Lung (tissue), 16 donors: ENCODE results near the gene RPLP1. TPM values are rescaled to one million over a fixed set of nuclear protein-coding genes. Genes with fewer than 3 reads are reported as not detected.
A peak's percentile ranks its signal among the peaks of the same experiment; 100 is the strongest.

ENCODE experiments used
- ATAC-seq: fragments of 200-7000 bp; cut with Tn5 transposase; one replicate; pipeline ENCODE4 v1.9.1; 2020; ENCODE audit warnings: moderate number of reproducible peaks; ENCODE audit not compliant: insufficient read depth, low FRiP score
- DNase-seq, 3 donors: peaks; one replicate each; pipeline ENCODE4 v3.0.0-alpha.2; 2013 to 2017
- H3K27ac ChIP-seq, 2 donors: one replicate each; pipeline ENCODE4 v1.5.1; 2013; ENCODE audit warnings: mild to moderate bottlenecking in 2 of 2, moderate library complexity in 2 of 2, control low read depth in 1 of 2, inconsistent platforms in 1 of 2, low read depth in 1 of 2, low read length in 1 of 2
- H3K27me3 ChIP-seq, 3 donors: one replicate each; pipeline ENCODE4 v1.5.1; 2013; ENCODE audit warnings: low read length in 2 of 3; ENCODE audit not compliant: control insufficient read depth in 3 of 3, insufficient read depth in 3 of 3
- H3K36me3 ChIP-seq, 4 donors: one replicate each; pipeline ENCODE4 v1.5.1; 2013; ENCODE audit warnings: low read length in 4 of 4, mild to moderate bottlenecking in 1 of 4, moderate library complexity in 1 of 4; ENCODE audit not compliant: control insufficient read depth in 4 of 4, insufficient read depth in 4 of 4
- H3K4me1 ChIP-seq, 5 donors: one replicate each; pipeline ENCODE4 v1.5.1; 2013; ENCODE audit warnings: low read length in 5 of 5, mild to moderate bottlenecking in 2 of 5, moderate library complexity in 1 of 5; ENCODE audit not compliant: control insufficient read depth in 5 of 5, insufficient read depth in 5 of 5
- H3K4me3 ChIP-seq: one replicate; pipeline ENCODE4 v1.5.1; 2013; ENCODE audit warnings: mild to moderate bottlenecking, control low read depth, moderate library complexity
- H3K9ac ChIP-seq, 2 donors: one replicate each; pipeline ENCODE4 v1.5.1; 2013; ENCODE audit warnings: low read length in 2 of 2, control low read depth in 1 of 2; ENCODE audit not compliant: insufficient read depth in 1 of 2
- H3K9me3 ChIP-seq, 4 donors: one replicate each; pipeline ENCODE4 v1.5.1; 2013; ENCODE audit warnings: low read length in 3 of 4, mild to moderate bottlenecking in 1 of 4, moderate library complexity in 1 of 4; ENCODE audit not compliant: control insufficient read depth in 4 of 4, insufficient read depth in 3 of 4
- CTCF ChIP-seq: IDR thresholded peaks from 2 replicates; pipeline ENCODE4 v1.5.1; 2012; ENCODE audit warnings: mild to moderate bottlenecking; ENCODE audit errors: control extremely low read depth, extremely low read depth
- WGBS, 2 donors: extraction: QIAGEN DNeasy Blood & Tissue Kit; methylation state at CpG; one replicate each; pipeline ENCODE4 v1.1.7; 2013; 5-methylcytosine and 5-hydroxymethylcytosine counted together
- long read RNA-seq, 5 donors: transcript quantifications; one replicate each; lab custom pipeline, GENCODE V29; 2026
- polyA plus RNA-seq, 2 donors: library from polyadenylated mRNA; stranded (reverse); fragments of 200-250 nt; gene quantifications; one replicate each; pipeline ENCODE4 v1.2.1, GENCODE V29; 2013
- total RNA-seq, 2 donors: library from RNA; depleted of rRNA in 1 of 2; stranded (reverse); fragments of >200 nt in 1 of 2; gene quantifications; one replicate each; pipeline ENCODE4 v1.2.1, GENCODE V29; 2014 to 2021
- donor health status: control.
- donor health status: control.
- donor health status: Bipolar disorder and iron deficiency.
- donor health status: healthy.
- donor health status: DM: yes; HTN: yes; CAD: no.

Gene RPLP1
- 1,000 to 10,000 TPM in 1 of 2 donors, 100 to 1,000 TPM in 1; 201 to 1,944 TPM for total RNA-seq
- 1,000 to 10,000 TPM; 1,145 to 2,405 TPM for polyA plus RNA-seq
- long read RNA-seq, donor 1, transcript RPLP1-201 (4 exons, 1,197 nt), result major isoform, 2,525 of 2,991 reads
- long read RNA-seq, donor 1, transcript RPLP1-204 (3 exons, 940 nt), result minor isoform, 41 of 2,991 reads
- long read RNA-seq, donor 1, transcript RPLP1-202 (3 exons, 445 nt), result minor isoform, 45 of 2,991 reads
- long read RNA-seq, donor 1, partial matches to known transcripts, result 226 of 2,991 reads
- long read RNA-seq, donor 1, other reads (novel, unspliced or antisense), result 153 of 2,991 reads
- long read RNA-seq, donor 2, transcript RPLP1-204 (3 exons, 940 nt), result minor isoform, 38 of 1,721 reads
- long read RNA-seq, donor 2, transcript RPLP1-202 (3 exons, 445 nt), result minor isoform, 44 of 1,721 reads
- long read RNA-seq, donor 2, transcript RPLP1-201 (4 exons, 1,197 nt), result major isoform, 1,462 of 1,721 reads
- long read RNA-seq, donor 2, partial matches to known transcripts, result 89 of 1,721 reads
- long read RNA-seq, donor 2, other reads (novel, unspliced or antisense), result 88 of 1,721 reads
- long read RNA-seq, donor 3, transcript RPLP1-202 (3 exons, 445 nt), result minor isoform, 46 of 1,892 reads
- long read RNA-seq, donor 3, transcript RPLP1-204 (3 exons, 940 nt), result minor isoform, 32 of 1,892 reads
- long read RNA-seq, donor 3, transcript RPLP1-201 (4 exons, 1,197 nt), result major isoform, 1,618 of 1,892 reads
- long read RNA-seq, donor 3, partial matches to known transcripts, result 117 of 1,892 reads
- long read RNA-seq, donor 3, other reads (novel, unspliced or antisense), result 79 of 1,892 reads
- long read RNA-seq, donor 4, transcript RPLP1-202 (3 exons, 445 nt), result minor isoform, 45 of 1,982 reads
- long read RNA-seq, donor 4, transcript RPLP1-201 (4 exons, 1,197 nt), result major isoform, 1,657 of 1,982 reads
- long read RNA-seq, donor 4, transcript RPLP1-204 (3 exons, 940 nt), result minor isoform, 60 of 1,982 reads
- long read RNA-seq, donor 4, partial matches to known transcripts, result 136 of 1,982 reads
- long read RNA-seq, donor 4, other reads (novel, unspliced or antisense), result 84 of 1,982 reads
- long read RNA-seq, donor 5, transcript RPLP1-204 (3 exons, 940 nt), result minor isoform, 50 of 3,707 reads
- long read RNA-seq, donor 5, transcript RPLP1-201 (4 exons, 1,197 nt), result major isoform, 3,116 of 3,707 reads
- long read RNA-seq, donor 5, transcript RPLP1-202 (3 exons, 445 nt), result minor isoform, 52 of 3,707 reads
- long read RNA-seq, donor 5, partial matches to known transcripts, result 277 of 3,707 reads
- long read RNA-seq, donor 5, other reads (novel, unspliced or antisense), result 212 of 3,707 reads

GRCh38 chr15:69452692-69453521 is at the start of gene RPLP1:
Gene RPLP1, plus strand, starts transcription at chr15:69452818. Its CDS starts 131 bp downstream, at chr15:69452949.
- ATAC-seq, result peak; percentile 92
- TF ChIP-seq CTCF, result no peak

GRCh38 chr15:69403594-69403993 is 49.0 kb upstream of the RPLP1 start:
- no peaks in the 10 kb centered on the region for H3K4me1 ChIP-seq
- no peak overlapping the region for H3K4me3 ChIP-seq
- ATAC-seq (no peak), DNase-seq (peak in 1 of 3 donors; percentile 26)
- TF ChIP-seq CTCF, result no peak
- H3K27me3 ChIP-seq, result no peaks in the 10 kb centered on the region
- no peak overlapping the region for H3K27ac ChIP-seq
- H3K36me3 ChIP-seq, result peaks cover 0 to 3% (median 3%) of the 10 kb centered on the region in 4 donors
- 78 to 84% methylated on average over 4 of the region's 4 CpGs for WGBS, 2 donors
- no peak overlapping the region for H3K9ac ChIP-seq
- H3K9me3 ChIP-seq, result no peaks in the 10 kb centered on the region

More at GRCh38 chr15:69452692-69453521, at the start of gene RPLP1:
- H3K4me3 ChIP-seq, result peak within 1 kb of the TSS; percentile 85
- H3K4me1 ChIP-seq, result peaks cover 4 to 24% (median 9%) of the 10 kb centered on the region in 5 donors
- peak within 1 kb of the TSS; percentile 97 to 99 for H3K27ac ChIP-seq
- 0% methylated on average over 76 to 77 of the region's 77 CpGs for WGBS, 2 donors
- peaks cover 7 to 26% (median 17%) of the 10 kb centered on the region in 4 donors for H3K36me3 ChIP-seq
- DNase-seq, result peak; percentile 97 to 98 (median 98)
- no peaks in the 10 kb centered on the region for H3K27me3 ChIP-seq
- H3K9me3 ChIP-seq, result no peaks in the 10 kb centered on the region
- H3K9ac ChIP-seq, result peak within 1 kb of the TSS; percentile 73 to 97

- Histone ChIP-seq H3K9ac (no peak overlapping the region), H3K4me1 (no peaks in the 10 kb centered on the region), H3K27me3 (no peaks in the 10 kb centered on the region), H3K27ac (no peak overlapping the region), H3K4me3 (no peak overlapping the region), H3K9me3 (no peaks in the 10 kb centered on the region), H3K36me3 (peaks cover 0 to 3% (median 2%) of the 10 kb centered on the region in 4 donors)
- no peak for TF ChIP-seq CTCF
- ATAC-seq (no peak), DNase-seq (no peak)
- 62 to 63% methylated on average over 3 of the region's 3 CpGs for WGBS, 2 donors
Observed at GRCh38 chr15:69405110-69405509, 47.5 kb upstream of the RPLP1 start.
